GM10266 (cell line): ENCODE data around the gene GTF2H3.
"Not testable (repeated sequence)": the region's sequence is repeated elsewhere in the genome, so short reads cannot be mapped to it uniquely, and the experiment has no call there.

Experiments used
- DNase-seq: peaks from one replicate; pipeline ENCODE4 v3.0.0; 2012; ENCODE audit errors: extremely low spot score
- TF ChIP-seq, protein P1 (sequence below): IDR thresholded peaks from 2 replicates; pipeline ENCODE4 v1.5.1; 2012; ENCODE audit warnings: mild to moderate bottlenecking, low read depth; ENCODE audit not compliant: control insufficient read depth, insufficient read depth; ENCODE audit errors: missing control alignments

Gene GTF2H3

GRCh38 chr12:123601602-123602489, 31.8 kb upstream of the GTF2H3 start, which contains the start of gene DDX55:
Gene DDX55, plus strand, starts transcription at chr12:123602099. Its CDS starts 50 bp downstream, at chr12:123602149.
- TF ChIP-seq, protein P1, sequence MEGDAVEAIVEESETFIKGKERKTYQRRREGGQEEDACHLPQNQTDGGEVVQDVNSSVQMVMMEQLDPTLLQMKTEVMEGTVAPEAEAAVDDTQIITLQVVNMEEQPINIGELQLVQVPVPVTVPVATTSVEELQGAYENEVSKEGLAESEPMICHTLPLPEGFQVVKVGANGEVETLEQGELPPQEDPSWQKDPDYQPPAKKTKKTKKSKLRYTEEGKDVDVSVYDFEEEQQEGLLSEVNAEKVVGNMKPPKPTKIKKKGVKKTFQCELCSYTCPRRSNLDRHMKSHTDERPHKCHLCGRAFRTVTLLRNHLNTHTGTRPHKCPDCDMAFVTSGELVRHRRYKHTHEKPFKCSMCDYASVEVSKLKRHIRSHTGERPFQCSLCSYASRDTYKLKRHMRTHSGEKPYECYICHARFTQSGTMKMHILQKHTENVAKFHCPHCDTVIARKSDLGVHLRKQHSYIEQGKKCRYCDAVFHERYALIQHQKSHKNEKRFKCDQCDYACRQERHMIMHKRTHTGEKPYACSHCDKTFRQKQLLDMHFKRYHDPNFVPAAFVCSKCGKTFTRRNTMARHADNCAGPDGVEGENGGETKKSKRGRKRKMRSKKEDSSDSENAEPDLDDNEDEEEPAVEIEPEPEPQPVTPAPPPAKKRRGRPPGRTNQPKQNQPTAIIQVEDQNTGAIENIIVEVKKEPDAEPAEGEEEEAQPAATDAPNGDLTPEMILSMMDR: peak; percentile 55
- DNase-seq: peak; percentile 83

- no peak for DNase-seq
- TF ChIP-seq, protein P1: no peak
These were observed 30.9 kb upstream of the GTF2H3 start for GRCh38 chr12:123602651-123603195.

DNA sequence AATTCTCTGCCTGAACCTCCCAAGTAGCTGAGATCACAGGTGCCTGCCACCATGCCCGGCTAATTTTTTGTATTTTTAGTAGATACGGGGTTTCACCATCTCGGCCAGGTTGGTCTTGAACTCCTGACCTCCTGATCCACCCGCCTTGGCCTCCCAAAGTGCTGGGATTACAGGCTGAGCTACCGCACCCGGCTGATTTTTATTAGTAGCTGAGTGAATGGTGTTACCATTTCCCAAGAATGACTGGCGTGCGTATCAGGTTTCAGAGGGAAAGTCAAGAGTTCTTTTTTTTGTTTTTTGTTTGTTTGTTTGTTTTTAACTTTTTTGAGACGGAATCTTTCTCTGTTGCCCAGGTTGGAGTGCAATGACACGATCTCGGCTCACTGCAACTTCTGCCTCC, 30.1 kb upstream of the GTF2H3 start:
- not testable (repeated sequence) for DNase-seq

GRCh38 chr12:123607756-123608155, 25.9 kb upstream of the GTF2H3 start:
- DNase-seq: no peak
- TF ChIP-seq, protein P1: no peak

GRCh38 chr12:123608182-123608581, 25.4 kb upstream of the GTF2H3 start:
- TF ChIP-seq, protein P1: no peak
- no peak for DNase-seq

DNA sequence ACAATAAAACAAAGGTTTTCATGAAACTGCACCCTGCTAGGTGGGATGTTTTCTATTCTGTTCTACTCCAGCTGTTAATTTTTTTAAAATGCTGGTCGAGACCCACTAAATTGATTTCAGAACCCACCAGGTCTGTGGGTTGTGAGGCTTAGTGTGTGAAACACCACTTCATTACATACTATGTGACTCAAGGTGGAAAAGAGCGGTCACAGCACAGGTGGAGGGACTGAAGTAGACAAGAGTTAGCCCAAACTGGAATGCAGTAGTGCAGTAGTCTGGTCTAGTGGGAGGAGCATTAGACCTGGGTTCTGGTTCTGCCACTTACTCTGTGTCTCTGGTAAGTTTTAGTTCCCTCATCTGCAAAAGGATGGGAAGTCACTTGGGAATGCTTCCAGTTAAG, 19.5 kb upstream of the GTF2H3 start:
- no peak for DNase-seq
- TF ChIP-seq, protein P1: no peak

DNA sequence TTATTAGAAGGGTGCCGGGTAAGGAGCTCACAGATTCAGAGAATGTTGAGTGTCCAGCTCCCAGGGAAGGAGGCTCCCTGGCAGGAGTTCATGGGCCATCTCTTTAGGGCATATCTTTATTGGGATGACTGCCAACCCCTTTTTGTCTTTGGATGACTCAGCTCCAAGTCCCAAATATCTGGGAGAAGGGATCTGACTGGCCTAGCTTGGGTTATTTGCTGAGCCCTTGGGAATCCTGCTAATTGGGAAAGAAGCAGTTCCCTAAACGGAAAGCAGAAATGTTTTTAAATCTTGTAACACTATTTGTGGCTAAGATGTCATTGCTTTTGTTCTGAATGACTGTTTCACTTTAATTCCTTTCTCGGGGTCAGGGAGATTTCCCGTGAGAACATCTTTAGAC, 19.1 kb upstream of the GTF2H3 start:
- TF ChIP-seq, protein P1: no peak
- DNase-seq: no peak
